ENCODE data around the gene DDIT4L.
A peak's percentile ranks its signal among the peaks of the same experiment; 100 is the strongest.
"Not testable (repeated sequence)": the region's sequence is repeated elsewhere in the genome, so short reads cannot be mapped to it uniquely, and the experiment has no call there.

The DDIT4L gene

DNA sequence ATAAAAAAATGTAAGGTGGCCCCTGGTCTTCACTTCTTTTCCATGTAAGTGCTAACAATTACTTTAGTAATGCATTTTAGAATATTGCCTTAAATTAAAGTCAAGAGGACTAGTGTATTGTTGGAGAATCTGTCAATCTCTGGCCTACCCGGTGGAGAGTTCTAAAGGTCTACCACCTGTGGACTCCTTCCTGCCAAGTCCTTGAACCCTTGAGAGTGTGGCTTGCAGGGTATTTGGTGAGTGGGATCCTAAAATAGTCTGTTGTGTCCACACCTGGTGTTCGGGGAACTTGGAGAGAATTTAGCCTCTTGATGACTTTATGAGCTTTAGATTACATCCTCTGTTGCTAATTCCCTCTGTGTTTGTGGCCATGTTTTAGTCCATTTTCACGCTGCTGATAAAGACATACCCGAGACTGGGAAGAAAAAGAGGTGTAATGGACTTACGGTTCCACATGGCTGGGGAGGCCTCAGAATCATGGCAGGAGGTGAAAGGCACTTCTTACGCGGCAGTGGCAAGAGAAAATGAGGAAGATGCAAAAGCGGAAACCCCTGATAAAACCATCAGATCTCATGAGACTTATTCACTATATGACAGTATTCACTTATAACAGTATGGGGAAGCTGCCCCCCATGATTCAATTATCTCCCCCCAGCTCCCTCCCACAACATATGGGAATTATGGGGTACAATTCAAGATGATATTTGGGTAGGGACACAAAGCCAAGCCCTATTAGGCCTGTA is 23.8 kb downstream of the DDIT4L start:
- DNase-seq (ENCODE audit: low read depth), result no peak

DNA sequence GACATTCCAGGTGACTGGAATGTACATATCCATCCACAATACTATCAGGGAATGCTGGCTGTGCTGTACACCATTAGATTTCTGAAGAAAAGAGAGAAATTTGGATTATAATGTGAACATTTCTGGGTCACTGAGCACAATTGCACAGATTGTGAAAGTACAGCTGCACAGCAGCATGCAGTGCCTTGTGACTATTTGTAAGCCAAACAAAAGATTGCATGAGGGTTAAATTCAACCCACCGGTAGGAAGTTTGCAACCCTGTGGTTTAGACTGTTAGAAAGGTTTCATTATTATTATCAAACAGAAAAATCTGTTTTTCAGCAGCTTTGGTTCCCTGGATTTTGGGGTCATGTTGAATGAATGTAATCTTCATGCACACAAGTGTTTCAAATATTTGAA is 24.5 kb downstream of the DDIT4L start:
- DNase-seq (ENCODE audit: low read depth), result no peak

GRCh38 chr4:100164808-100165760 is 25.2 kb downstream of the DDIT4L start:
- no peak for DNase-seq (ENCODE audit: low read depth)

GRCh38 chr4:100162027-100162685 is 28.1 kb downstream of the DDIT4L start:
- DNase-seq (ENCODE audit: low read depth), result no peak

- no peak for DNase-seq (ENCODE audit: low read depth)
Measured at GRCh38 chr4:100149190-100149589, 41.1 kb downstream of the DDIT4L start.

GRCh38 chr4:100147684-100148083 is 42.6 kb downstream of the DDIT4L start:
- DNase-seq (ENCODE audit: low read depth), result no peak

GRCh38 chr4:100147198-100147597 is 43.1 kb downstream of the DDIT4L start:
- no peak for DNase-seq (ENCODE audit: low read depth)

DNA sequence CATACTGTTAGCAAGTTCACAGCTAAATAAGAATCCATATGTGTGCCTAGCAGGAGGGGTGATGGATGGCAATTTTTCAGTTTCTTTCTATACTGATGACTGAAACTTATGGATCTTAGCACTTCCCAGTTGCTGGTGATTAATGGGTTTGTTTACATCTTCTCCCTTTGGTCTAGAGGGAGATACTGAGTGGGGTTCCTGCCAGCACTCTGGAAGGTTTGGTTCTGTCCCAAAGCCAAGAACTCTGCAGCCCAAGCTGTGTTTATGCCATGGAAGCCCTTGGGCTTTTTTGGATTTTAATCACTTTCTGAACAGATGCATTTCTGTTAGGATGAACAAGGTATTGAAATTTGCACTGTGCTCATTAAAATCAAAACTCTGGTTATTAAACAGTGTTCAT is 43.5 kb downstream of the DDIT4L start:
- peak; percentile 12 for DNase-seq (ENCODE audit: low read depth)

GRCh38 chr4:100137320-100137719 is 52.9 kb downstream of the DDIT4L start:
- not testable (repeated sequence) for DNase-seq (ENCODE audit: low read depth)

All from fibroblast of the conjunctiva (primary cell).